SK-N-SH (cell line): ENCODE data around the gene ATP5MG.

Experiments used
- CTCF ChIP-seq: fragments of 200-600 bp; sonication (generic); IDR thresholded peaks from 2 replicates; pipeline ENCODE4 v1.6.1; 2017; ENCODE audit warnings: antibody characterized with exemption, mild to moderate bottlenecking, moderate library complexity
- EP300 ChIP-seq, 2 experiments: IDR thresholded peaks; 2 replicates each; pipeline versions ENCODE4 v1.4.0 to v1.6.1; 2012; ENCODE audit warnings: borderline replicate concordance in 1 of 2, low read depth in 1 of 2, low read length in 1 of 2
- FOXM1 ChIP-seq: IDR thresholded peaks from 2 replicates; pipeline ENCODE4 v1.4.0; 2012; ENCODE audit warnings: low read depth, mild to moderate bottlenecking
- MEF2A ChIP-seq: IDR thresholded peaks from 2 replicates; pipeline ENCODE4 v1.4.0; 2012; ENCODE audit warnings: low read depth, borderline replicate concordance
- NFIC ChIP-seq: IDR thresholded peaks from 2 replicates; pipeline ENCODE4 v1.4.0; 2012; ENCODE audit warnings: borderline replicate concordance
- PBX3 ChIP-seq: IDR thresholded peaks from 2 replicates; pipeline ENCODE4; 2012
- POLR2AphosphoS5 ChIP-seq: IDR thresholded peaks from 2 replicates; pipeline ENCODE4 v1.6.1; 2012; ENCODE audit warnings: low read depth, low read length
- REST ChIP-seq: IDR thresholded peaks from 2 replicates; pipeline ENCODE4 v1.6.1; 2012; ENCODE audit warnings: mild to moderate bottlenecking, low read depth, low read length, moderate library complexity
- TAF1 ChIP-seq: IDR thresholded peaks from 2 replicates; pipeline ENCODE4 v1.6.1; 2012; ENCODE audit warnings: low read depth, mild to moderate bottlenecking, low read length, moderate library complexity, borderline replicate concordance

- TF ChIP-seq MEF2A (no peak), CTCF (no peak), FOXM1 (no peak), POLR2AphosphoS5 (no peak), REST (no peak), EP300 (IDR thresholded peaks at IDR 0.05; ENCODE audit: borderline replicate concordance in 1 of 2, low read depth in 1 of 2, low read length in 1 of 2) (no peak), PBX3 (no peak), TAF1 (no peak), NFIC (no peak)
Measured at GRCh38 chr11:118418766-118419165, 17.4 kb downstream of the ATP5MG start.
